K562 (cell line): ENCODE data around the gene MLXIPL. TPM values are rescaled to one million over a fixed set of nuclear protein-coding genes. Genes with fewer than 3 reads are reported as not detected.

ENCODE experiments used
- ETV1 ChIP-seq: fragments of 450-650 bp; conservative IDR thresholded peaks from 2 replicates; pipeline ENCODE4 v1.6.1; 2016; ENCODE audit warnings: missing genetic modification characterization, control low read depth, low read depth, missing compliant biosample characterization
- GATAD2B ChIP-seq: fragments of 450-650 bp; IDR thresholded peaks from 2 replicates; pipeline ENCODE4 v1.6.1; 2017; ENCODE audit warnings: mild to moderate bottlenecking, borderline replicate concordance
- MAZ ChIP-seq, 2 experiments: fragments of 450-650 bp in 1 of 2; sonication (generic) in 1 of 2; formaldehyde crosslinking; IDR thresholded peaks in 1 of 2; conservative IDR thresholded peaks in 1 of 2; 2 replicates each; pipeline versions ENCODE4 v1.4.0 to v1.5.0; 2020; ENCODE audit warnings: mild to moderate bottlenecking in 1 of 2, missing genetic modification reagents in 1 of 2
- NBN ChIP-seq: fragments of 450-650 bp; IDR thresholded peaks from 2 replicates; pipeline ENCODE4 v1.6.1; 2016; ENCODE audit warnings: low read depth, mild to moderate bottlenecking
- NCOR1 ChIP-seq: fragments of 450-650 bp; IDR thresholded peaks from 2 replicates; pipeline ENCODE4 v1.6.1; 2016; ENCODE audit warnings: mild to moderate bottlenecking, moderate library complexity
- NFE2 ChIP-seq: IDR thresholded peaks from 2 replicates; pipeline ENCODE4 v1.6.1; 2014; ENCODE audit warnings: antibody characterized with exemption, low read depth
- RCOR1 ChIP-seq, 2 experiments: IDR thresholded peaks; 2 replicates each; pipeline ENCODE4 v1.6.1; 2012; ENCODE audit warnings: low read depth in 2 of 2, low read length in 2 of 2, borderline replicate concordance in 1 of 2, improper control_type of control experiment in 1 of 2
- SPI1 ChIP-seq: IDR thresholded peaks from 2 replicates; pipeline ENCODE4 v1.6.1; 2011; ENCODE audit warnings: low read depth, low read length, control low read depth, borderline replicate concordance
- SREBF2 ChIP-seq: sonication (generic); formaldehyde crosslinking; IDR thresholded peaks from 2 replicates; pipeline ENCODE4 v1.4.0; 2020; ENCODE audit warnings: mild to moderate bottlenecking, missing genetic modification reagents
- TAF1 ChIP-seq: IDR thresholded peaks from 2 replicates; pipeline ENCODE4 v1.6.1; 2011; ENCODE audit warnings: mild to moderate bottlenecking, low read length, moderate library complexity; ENCODE audit not compliant: insufficient read depth, control insufficient read depth, severe bottlenecking; ENCODE audit errors: extremely low read depth
- TAF15 ChIP-seq: fragments of 200-400 bp; formaldehyde crosslinking; IDR thresholded peaks from 2 replicates; pipeline ENCODE4 v1.6.1; 2017; ENCODE audit warnings: mild to moderate bottlenecking, low read depth, low read length, moderate library complexity
- ZNF143 ChIP-seq: sonication (generic); formaldehyde crosslinking; IDR thresholded peaks from 2 replicates; pipeline ENCODE4 v1.9.0; 2022; ENCODE audit warnings: mild to moderate bottlenecking, missing genetic modification reagents
- ZNF316 ChIP-seq: fragments of 450-650 bp; IDR thresholded peaks from 2 replicates; pipeline ENCODE4 v1.6.1; 2016
- polyA plus RNA-seq, 8 experiments: library from polyadenylated mRNA; depleted of rRNA in 4 of 8; stranded (reverse) in 5 of 8; unstranded in 3 of 8; fragments of >200 nt; fragmentation: Nextera tagmentation in 2 of 8; fragmentation: Illumina TruSeq in 1 of 8; extraction: Ambion mirVana in 2 of 8; extraction: Trizol in 1 of 8; gene quantifications; 2 replicates each; pipeline versions ENCODE4 v1.2.1 to v1.2.3, GENCODE V29; 2011 to 2014; ENCODE audit warnings: inconsistent platforms in 1 of 8, missing spikeins in 1 of 8
- total RNA-seq, 7 experiments: library from RNA; depleted of rRNA in 6 of 7; stranded (reverse); fragments of >200 nt in 6 of 7; fragmentation: Illumina TruSeq in 2 of 7; extraction: Trizol in 2 of 7; gene quantifications; 2 replicates each; pipeline versions ENCODE4 v1.2.1 to v1.2.3, GENCODE V29; 2011 to 2021; ENCODE audit warnings: low replicate concordance in 1 of 7
- TF ChIP-seq, protein P1 (sequence below): sonication (generic); formaldehyde crosslinking; IDR thresholded peaks from 2 replicates; pipeline ENCODE4 v1.4.0; 2020; ENCODE audit warnings: mild to moderate bottlenecking, missing genetic modification reagents
- TF ChIP-seq, protein P2 (sequence below): sonication (generic); formaldehyde crosslinking; IDR thresholded peaks from 2 replicates; pipeline ENCODE4 v1.8.0; 2022; ENCODE audit warnings: missing genetic modification reagents, mild to moderate bottlenecking, moderate library complexity, borderline replicate concordance
- TF ChIP-seq, protein P3 (sequence below): IDR thresholded peaks from 2 replicates; pipeline ENCODE4 v1.6.1; 2011; ENCODE audit not compliant: insufficient read length; ENCODE audit errors: extremely low read depth
- TF ChIP-seq, protein P4 (sequence below): fragments of 250-450 bp; sonication (Bioruptor Pico); IDR thresholded peaks from 2 replicates; pipeline ENCODE4 v1.9.0; 2021; ENCODE audit warnings: mild to moderate bottlenecking

MLXIPL gene
- total and polyA plus RNA-seq, 9 of the 15 experiments (the other 6 are each of a cell fraction or from before 2014, with no cell fraction given), result 0.11 to 18.4 (median 1.4) TPM

DNA sequence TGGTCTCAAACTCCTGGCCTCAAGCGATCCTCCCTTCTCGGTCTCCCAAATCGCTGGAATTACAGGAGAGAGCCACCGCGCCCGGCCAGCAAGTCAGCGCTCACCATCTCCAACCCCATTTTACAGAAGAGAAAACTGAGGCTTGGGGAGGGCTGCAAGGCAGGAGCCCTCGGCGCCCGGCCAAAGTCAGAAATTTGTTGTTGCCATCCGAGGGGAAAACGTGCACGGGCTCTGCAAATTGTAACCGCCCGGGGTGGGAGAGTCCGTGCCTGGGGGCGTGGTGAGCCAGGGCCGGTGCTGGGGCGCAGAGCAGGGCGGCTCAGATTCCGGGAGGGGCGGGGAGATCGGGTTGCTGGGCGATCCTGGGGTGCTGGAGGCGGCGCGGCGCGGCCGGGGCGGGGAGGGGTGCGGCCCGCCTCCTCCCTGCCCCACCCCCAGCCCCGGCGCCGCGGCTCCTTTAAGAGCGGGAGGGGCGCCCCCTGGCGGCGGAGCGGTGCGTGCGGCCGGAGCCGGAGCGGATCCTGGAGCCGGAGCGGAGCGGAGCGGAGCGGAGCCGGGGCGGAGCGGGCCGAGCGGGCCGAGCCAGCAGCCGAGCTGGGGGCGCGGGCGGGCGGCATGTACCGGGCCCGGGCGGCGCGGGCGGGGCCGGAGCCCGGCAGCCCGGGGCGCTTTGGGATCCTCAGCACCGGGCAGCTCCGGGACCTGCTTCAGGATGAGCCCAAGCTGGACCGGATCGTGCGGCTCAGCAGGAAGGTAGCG lies 43.2 kb upstream of the MLXIPL start, which contains the start of gene VPS37D (continued):
- TF ChIP-seq MAZ (CRISPR knock-in tag; conservative IDR thresholded peaks at IDR 0.05 in 1 of 2, IDR thresholded peaks at IDR 0.05 in 1 of 2) (peak; percentile 89 to 95; a peak in 3 of 4 replicates), GATAD2B (peak; percentile 96), ETV1 (peak; percentile 48; the same call in 1 of the 2 replicates), SREBF2 (CRISPR knock-in tag) (no peak), NBN (0 out of 2 replicates have a peak, but pooled peaks have one; percentile 31), ZNF316 (no peak), TAF15 (no peak), NCOR1 (peak; percentile 16; the same call in 1 of the 2 replicates), TAF1 (peak; percentile 46), RCOR1 (IDR thresholded peaks at IDR 0.05; ENCODE audit: borderline replicate concordance in 1 of 2, low read depth in 2 of 2, low read length in 2 of 2) (peak; percentile 93 to 97), NFE2 (no peak), ZNF143 (CRISPR knock-in tag) (no peak), SPI1 (no peak)
- TF ChIP-seq, protein P1, sequence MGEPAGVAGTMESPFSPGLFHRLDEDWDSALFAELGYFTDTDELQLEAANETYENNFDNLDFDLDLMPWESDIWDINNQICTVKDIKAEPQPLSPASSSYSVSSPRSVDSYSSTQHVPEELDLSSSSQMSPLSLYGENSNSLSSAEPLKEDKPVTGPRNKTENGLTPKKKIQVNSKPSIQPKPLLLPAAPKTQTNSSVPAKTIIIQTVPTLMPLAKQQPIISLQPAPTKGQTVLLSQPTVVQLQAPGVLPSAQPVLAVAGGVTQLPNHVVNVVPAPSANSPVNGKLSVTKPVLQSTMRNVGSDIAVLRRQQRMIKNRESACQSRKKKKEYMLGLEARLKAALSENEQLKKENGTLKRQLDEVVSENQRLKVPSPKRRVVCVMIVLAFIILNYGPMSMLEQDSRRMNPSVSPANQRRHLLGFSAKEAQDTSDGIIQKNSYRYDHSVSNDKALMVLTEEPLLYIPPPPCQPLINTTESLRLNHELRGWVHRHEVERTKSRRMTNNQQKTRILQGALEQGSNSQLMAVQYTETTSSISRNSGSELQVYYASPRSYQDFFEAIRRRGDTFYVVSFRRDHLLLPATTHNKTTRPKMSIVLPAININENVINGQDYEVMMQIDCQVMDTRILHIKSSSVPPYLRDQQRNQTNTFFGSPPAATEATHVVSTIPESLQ, result peak; percentile 43; the same call in 1 of the 2 replicates
- TF ChIP-seq, protein P2, sequence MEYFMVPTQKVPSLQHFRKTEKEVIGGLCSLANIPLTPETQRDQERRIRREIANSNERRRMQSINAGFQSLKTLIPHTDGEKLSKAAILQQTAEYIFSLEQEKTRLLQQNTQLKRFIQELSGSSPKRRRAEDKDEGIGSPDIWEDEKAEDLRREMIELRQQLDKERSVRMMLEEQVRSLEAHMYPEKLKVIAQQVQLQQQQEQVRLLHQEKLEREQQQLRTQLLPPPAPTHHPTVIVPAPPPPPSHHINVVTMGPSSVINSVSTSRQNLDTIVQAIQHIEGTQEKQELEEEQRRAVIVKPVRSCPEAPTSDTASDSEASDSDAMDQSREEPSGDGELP (CRISPR knock-in tag), result peak; percentile 67
- TF ChIP-seq, protein P3, sequence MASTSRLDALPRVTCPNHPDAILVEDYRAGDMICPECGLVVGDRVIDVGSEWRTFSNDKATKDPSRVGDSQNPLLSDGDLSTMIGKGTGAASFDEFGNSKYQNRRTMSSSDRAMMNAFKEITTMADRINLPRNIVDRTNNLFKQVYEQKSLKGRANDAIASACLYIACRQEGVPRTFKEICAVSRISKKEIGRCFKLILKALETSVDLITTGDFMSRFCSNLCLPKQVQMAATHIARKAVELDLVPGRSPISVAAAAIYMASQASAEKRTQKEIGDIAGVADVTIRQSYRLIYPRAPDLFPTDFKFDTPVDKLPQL, result no peak
- TF ChIP-seq, protein P4, sequence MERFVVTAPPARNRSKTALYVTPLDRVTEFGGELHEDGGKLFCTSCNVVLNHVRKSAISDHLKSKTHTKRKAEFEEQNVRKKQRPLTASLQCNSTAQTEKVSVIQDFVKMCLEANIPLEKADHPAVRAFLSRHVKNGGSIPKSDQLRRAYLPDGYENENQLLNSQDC (CRISPR knock-in tag), result no peak
